ENCODE results near the gene PTPRJ. TPM values are rescaled to one million over a fixed set of nuclear protein-coding genes. Genes with fewer than 3 reads are reported as not detected.

Gene PTPRJ
- total and polyA plus RNA-seq, 9 of the 15 experiments (the other 6 are each of a cell fraction or from before 2014, with no cell fraction given), result 0.56 to 10.7 (median 4.8) TPM

DNA sequence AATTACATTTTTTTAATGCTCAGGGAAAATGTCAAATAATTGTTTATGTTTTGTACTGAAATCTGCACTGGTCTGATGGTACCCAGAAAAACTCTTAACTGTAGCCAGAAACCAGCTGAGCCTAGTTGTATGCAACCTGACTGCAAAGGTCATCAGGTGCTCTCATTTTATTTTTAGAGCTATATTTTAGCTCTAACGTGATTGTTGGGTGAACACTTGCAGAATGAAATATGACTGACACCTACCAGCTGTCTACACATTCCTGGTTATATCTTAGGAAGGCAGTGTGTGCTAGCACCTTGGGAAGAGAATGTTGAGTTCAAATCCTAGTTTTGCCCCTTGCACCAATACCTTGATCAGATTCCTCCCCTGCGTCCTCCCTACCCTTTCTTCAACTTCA, 23.6 kb downstream of the PTPRJ start:
- POLR2A ChIA-PET, result interaction anchor here (0.6 to 3.7 kb wide), 2 partner anchors 7 to 21 kb away, joined by 3 to 21 read pairs; no protein-coding TSS in a partner anchor
- WGBS (ENCODE audit: insufficient coverage, low coverage, missing lambda C conversion rate), result 18% methylated on average over 2 of the region's 2 CpGs
- Histone ChIP-seq H3K27ac (ENCODE audit: extremely low read depth, low read depth, low read length) (no peak overlapping the region), H3K9me1 (ENCODE audit: control insufficient read depth, insufficient read depth, low read length) (no peaks in the 10 kb centered on the region), H3K4me2 (ENCODE audit: insufficient read depth, low read length) (no peak overlapping the region), H3K27me3 (ENCODE audit: control insufficient read depth in 2 of 2, insufficient read depth in 2 of 2, low read length in 2 of 2) (no peaks in the 10 kb centered on the region), H3K36me3 (ENCODE audit: control insufficient read depth, insufficient read depth, low read length) (no peaks in the 10 kb centered on the region), H3K9me3 (replicated peaks; ENCODE audit: control insufficient read depth, insufficient read depth, low read depth, low read length) (no peaks in the 10 kb centered on the region), H3K4me1 (replicated peaks in 1 of 2; ENCODE audit: control insufficient read depth in 2 of 2, insufficient read depth in 2 of 2, low read length in 2 of 2) (peaks cover 24 to 29% of the 10 kb centered on the region in 2 experiments), H4K20me1 (replicated peaks; ENCODE audit: control insufficient read depth, insufficient read depth, low read length) (0 out of 2 replicates have a peak, but pooled peaks cover 3% of the 10 kb centered on the region), H3K79me2 (ENCODE audit: control insufficient read depth, insufficient read depth, low read length) (peaks cover 6% of the 10 kb centered on the region; the same call in 1 of the 3 replicates), H3K9ac (ENCODE audit: insufficient read depth in 1 of 2, low read depth in 2 of 2, low read length in 2 of 2) (no peak overlapping the region), H2AFZ (ENCODE audit: low read depth, low read length) (no peak overlapping the region), H3K4me3 (no peak overlapping the region)
- BruUV-seq (replicated peaks), result no TSS peak
- ATAC-seq (no peak), FAIRE-seq (no peak), DNase-seq (ENCODE audit: extremely low read depth in 1 of 4, low spot score in 3 of 4) (no peak)
- intact Hi-C loops (cut with micrococcal nuclease), result no loop called here
- no peak for TF ChIP-seq ZNF764 (CRISPR knock-in tag; IDR thresholded peaks at IDR 0.05; ENCODE audit: low read depth)
- TF ChIP-seq NCOA6 (IDR thresholded peaks at IDR 0.05), result no peak
- no peak for TF ChIP-seq CEBPB (tag; IDR thresholded peaks at IDR 0.05)
- TF ChIP-seq CHD1 (IDR thresholded peaks at IDR 0.05; ENCODE audit: low read length), result no peak
- no peak for TF ChIP-seq SIRT6 (IDR thresholded peaks at IDR 0.05; ENCODE audit: low read depth, low read length)
- TF ChIP-seq SMARCE1 (IDR thresholded peaks at IDR 0.05), result no peak
- peak; percentile 27 for TF ChIP-seq MEIS2 (IDR thresholded peaks at IDR 0.05; ENCODE audit: partially characterized antibody)
- peak; percentile 65 for TF ChIP-seq PKNOX1 (IDR thresholded peaks at IDR 0.05)
- no peak for TF ChIP-seq POLR2H (tag; IDR thresholded peaks at IDR 0.05; ENCODE audit: low read depth)
- no peak for TF ChIP-seq MIER1 (IDR thresholded peaks at IDR 0.05; ENCODE audit: low read depth)
- TF ChIP-seq NCOA1 (IDR thresholded peaks at IDR 0.05; ENCODE audit: low read depth), result no peak
- TF ChIP-seq ZNF695 (CRISPR knock-in tag; IDR thresholded peaks at IDR 0.05), result no peak
- TF ChIP-seq TRIM24 (IDR thresholded peaks at IDR 0.05), result no peak
- no peak for TF ChIP-seq NFRKB (IDR thresholded peaks at IDR 0.05; ENCODE audit: low read depth)
- in situ Hi-C loops (cut with MboI), result no loop called here
- CTCF ChIA-PET (ENCODE audit: low intra/inter-chr PET ratio), result no interaction called here

Measured in K562 (cell line).